GM19455 (cell line): ENCODE measurements around the gene SPON2.

Source experiments
- ATAC-seq: cut with Tn5 transposase; IDR thresholded peaks from one replicate; pipeline ENCODE4 v1.9.1; 2021; ENCODE audit not compliant: unreplicated experiment

SPON2 gene

GRCh38 chr4:1172971-1173757 is 781 bp upstream of the SPON2 start:
- ATAC-seq = no peak

GRCh38 chr4:1171311-1172227 is 814 bp downstream of the SPON2 start:
- ATAC-seq = no peak

- ATAC-seq = no peak
These were observed 1.4 kb downstream of the SPON2 start for GRCh38 chr4:1170976-1171310.

- no peak for ATAC-seq
These were observed 2.0 kb downstream of the SPON2 start for GRCh38 chr4:1170156-1170975.

- ATAC-seq = no peak
These were observed 2.7 kb downstream of the SPON2 start for GRCh38 chr4:1169691-1170096.

- no peak for ATAC-seq
These were observed 3.2 kb downstream of the SPON2 start for GRCh38 chr4:1169171-1169671.

- no peak for ATAC-seq
These were observed 3.9 kb downstream of the SPON2 start for GRCh38 chr4:1168191-1169101.

- peak; percentile 89 for ATAC-seq
These were observed 5.0 kb downstream of the SPON2 start for GRCh38 chr4:1167244-1167949.

- ATAC-seq = no peak
These were observed 5.7 kb downstream of the SPON2 start for GRCh38 chr4:1166509-1167243.

- no peak for ATAC-seq
These were observed 7.3 kb downstream of the SPON2 start for GRCh38 chr4:1164956-1165545.

GRCh38 chr4:1164444-1164843 is 7.9 kb downstream of the SPON2 start:
- no peak for ATAC-seq

GRCh38 chr4:1164040-1164439 is 8.3 kb downstream of the SPON2 start:
- no peak for ATAC-seq

GRCh38 chr4:1160351-1160750 is 12.0 kb downstream of the SPON2 start:
- no peak for ATAC-seq

- no peak for ATAC-seq
These were observed 16.3 kb downstream of the SPON2 start for GRCh38 chr4:1156069-1156468.

- ATAC-seq = no peak
These were observed 17.1 kb downstream of the SPON2 start for GRCh38 chr4:1155314-1155713.

- no peak for ATAC-seq
These were observed 17.7 kb downstream of the SPON2 start for GRCh38 chr4:1154523-1155182.

- no peak for ATAC-seq
These were observed 18.3 kb downstream of the SPON2 start for GRCh38 chr4:1154126-1154522.

- no peak for ATAC-seq
These were observed 18.8 kb downstream of the SPON2 start for GRCh38 chr4:1153567-1154090.
